Type B pancreatic cell (in vitro differentiated cells): ENCODE results near the gene CEP97. TPM values are rescaled to one million over a fixed set of nuclear protein-coding genes. Genes with fewer than 3 reads are reported as not detected.
"Not testable (repeated sequence)": the region's sequence is repeated elsewhere in the genome, so short reads cannot be mapped to it uniquely, and the experiment has no call there.

Experiments used
- DNase-seq: peaks from one replicate; pipeline ENCODE4 v3.0.0; 2021; ENCODE audit warnings: mixed read lengths; ENCODE audit not compliant: unreplicated experiment; ENCODE audit errors: extremely low spot score
- H3K27ac Mint-ChIP-seq: 2 replicates; pipeline ENCODE4 v1.8.0; 2021; ENCODE audit warnings: mild to moderate bottlenecking, mixed read lengths
- H3K27me3 Mint-ChIP-seq: 2 replicates; pipeline ENCODE4 v1.8.0; 2021; ENCODE audit warnings: mixed read lengths
- H3K36me3 Mint-ChIP-seq: 2 replicates; pipeline ENCODE4 v1.8.0; 2021; ENCODE audit warnings: mixed read lengths
- H3K4me1 Mint-ChIP-seq: one replicate; pipeline ENCODE4 v1.8.0; 2021; ENCODE audit warnings: mixed read lengths; ENCODE audit not compliant: unreplicated experiment
- H3K4me3 Mint-ChIP-seq: 2 replicates; pipeline ENCODE4 v1.8.0; 2021; ENCODE audit warnings: mild to moderate bottlenecking, mixed read lengths
- H3K9me3 Mint-ChIP-seq: 2 replicates; pipeline ENCODE4 v1.8.0; 2021; ENCODE audit warnings: mixed read lengths
- total RNA-seq: library from RNA; stranded (reverse); gene quantifications from 2 replicates; pipeline ENCODE4 v1.2.1, GENCODE V29; 2021; ENCODE audit warnings: low replicate concordance
- TF ChIP-seq, protein P1 (sequence below): fragments of 200-600 bp; sonication (generic); conservative IDR thresholded peaks from 2 replicates; pipeline ENCODE4 v1.5.0; 2021; ENCODE audit warnings: antibody characterized with exemption, mild to moderate bottlenecking

The CEP97 gene
- total RNA-seq, 1 donor from 2014 or later, result 24.2 TPM

DNA sequence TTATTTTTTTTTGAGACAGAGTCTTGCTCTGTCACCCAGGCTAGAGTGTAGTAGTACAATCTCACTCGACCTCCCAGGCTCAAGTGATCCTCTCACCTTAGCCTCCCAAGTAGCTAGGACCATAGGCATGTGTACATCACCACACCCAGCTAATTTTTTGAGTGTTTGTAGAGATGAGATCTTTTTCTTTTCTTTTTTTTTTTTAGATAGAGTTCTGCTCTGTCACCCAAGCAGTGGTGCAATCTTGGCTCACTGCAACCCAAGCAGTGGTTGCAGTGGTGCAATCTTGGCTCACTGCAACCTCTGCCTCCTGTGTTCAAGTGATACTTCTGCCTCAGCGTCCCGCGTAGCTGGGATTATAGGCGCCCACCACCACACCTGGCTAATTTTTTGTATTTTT, 5.2 kb downstream of the CEP97 start:
- DNase-seq, result no peak
- H3K36me3 Mint-ChIP-seq, result peaks cover 34% of the 10 kb centered on the region
- TF ChIP-seq, protein P1, sequence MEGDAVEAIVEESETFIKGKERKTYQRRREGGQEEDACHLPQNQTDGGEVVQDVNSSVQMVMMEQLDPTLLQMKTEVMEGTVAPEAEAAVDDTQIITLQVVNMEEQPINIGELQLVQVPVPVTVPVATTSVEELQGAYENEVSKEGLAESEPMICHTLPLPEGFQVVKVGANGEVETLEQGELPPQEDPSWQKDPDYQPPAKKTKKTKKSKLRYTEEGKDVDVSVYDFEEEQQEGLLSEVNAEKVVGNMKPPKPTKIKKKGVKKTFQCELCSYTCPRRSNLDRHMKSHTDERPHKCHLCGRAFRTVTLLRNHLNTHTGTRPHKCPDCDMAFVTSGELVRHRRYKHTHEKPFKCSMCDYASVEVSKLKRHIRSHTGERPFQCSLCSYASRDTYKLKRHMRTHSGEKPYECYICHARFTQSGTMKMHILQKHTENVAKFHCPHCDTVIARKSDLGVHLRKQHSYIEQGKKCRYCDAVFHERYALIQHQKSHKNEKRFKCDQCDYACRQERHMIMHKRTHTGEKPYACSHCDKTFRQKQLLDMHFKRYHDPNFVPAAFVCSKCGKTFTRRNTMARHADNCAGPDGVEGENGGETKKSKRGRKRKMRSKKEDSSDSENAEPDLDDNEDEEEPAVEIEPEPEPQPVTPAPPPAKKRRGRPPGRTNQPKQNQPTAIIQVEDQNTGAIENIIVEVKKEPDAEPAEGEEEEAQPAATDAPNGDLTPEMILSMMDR, result no peak
- H3K4me1 Mint-ChIP-seq, result no peaks in the 10 kb centered on the region
- H3K27me3 Mint-ChIP-seq, result no peaks in the 10 kb centered on the region
- no peak overlapping the region for H3K27ac Mint-ChIP-seq
- no peak overlapping the region for H3K4me3 Mint-ChIP-seq
- H3K9me3 Mint-ChIP-seq, result peaks cover 6% of the 10 kb centered on the region

- H3K4me1 Mint-ChIP-seq, result no peaks in the 10 kb centered on the region
These were observed 6.4 kb downstream of the CEP97 start for GRCh38 chr3:101730839-101731238.

GRCh38 chr3:101732240-101732641, 7.8 kb downstream of the CEP97 start:
- DNase-seq, result no peak
- TF ChIP-seq, protein P1, result no peak
- Mint-ChIP-seq H3K27ac (no peak overlapping the region), H3K4me1 (no peaks in the 10 kb centered on the region), H3K9me3 (peaks cover 10% of the 10 kb centered on the region), H3K27me3 (no peaks in the 10 kb centered on the region), H3K36me3 (peaks cover 58% of the 10 kb centered on the region), H3K4me3 (no peak overlapping the region)

More at GRCh38 chr3:101730839-101731238, 6.4 kb downstream of the CEP97 start:
- Mint-ChIP-seq H3K27ac (no peak overlapping the region), H3K4me3 (no peak overlapping the region), H3K9me3 (peaks cover 10% of the 10 kb centered on the region), H3K36me3 (peaks cover 44% of the 10 kb centered on the region), H3K27me3 (no peaks in the 10 kb centered on the region)
- DNase-seq, result no peak
- TF ChIP-seq, protein P1, result no peak

DNA sequence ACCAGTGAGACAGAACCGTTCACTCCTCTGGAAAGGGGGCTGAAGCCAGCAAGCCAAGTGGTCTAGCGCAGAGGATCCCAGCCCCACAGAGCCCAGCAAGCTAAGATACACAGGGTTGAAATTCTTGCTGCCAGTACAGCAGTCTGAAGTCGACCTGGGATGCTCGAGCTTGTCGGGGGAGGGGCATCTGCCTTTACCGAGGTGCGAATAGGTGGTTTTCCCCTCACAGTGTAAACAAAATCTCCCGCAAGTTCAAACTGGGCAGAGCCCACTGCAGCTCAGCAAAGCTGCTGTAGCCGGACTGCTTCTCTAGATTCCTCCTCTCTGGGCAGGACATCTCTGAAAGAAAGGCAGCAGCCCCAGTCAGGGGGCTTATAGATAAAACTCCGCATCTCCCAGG, 11.4 kb downstream of the CEP97 start:
- Mint-ChIP-seq H3K27me3 (no peaks in the 10 kb centered on the region), H3K4me1 (no peaks in the 10 kb centered on the region), H3K27ac (no peak overlapping the region), H3K36me3 (peaks cover 73% of the 10 kb centered on the region), H3K9me3 (peaks cover 21% of the 10 kb centered on the region), H3K4me3 (no peak overlapping the region)
- no peak for DNase-seq
- TF ChIP-seq, protein P1, result no peak

- Mint-ChIP-seq H3K36me3 (peaks cover 54% of the 10 kb centered on the region), H3K9me3 (peaks cover 15% of the 10 kb centered on the region)
- not testable (repeated sequence) for H3K4me3 Mint-ChIP-seq, DNase-seq, H3K27me3 Mint-ChIP-seq, H3K27ac Mint-ChIP-seq, H3K4me1 Mint-ChIP-seq
These were observed 17.5 kb downstream of the CEP97 start for GRCh38 chr3:101741914-101742313.

DNA sequence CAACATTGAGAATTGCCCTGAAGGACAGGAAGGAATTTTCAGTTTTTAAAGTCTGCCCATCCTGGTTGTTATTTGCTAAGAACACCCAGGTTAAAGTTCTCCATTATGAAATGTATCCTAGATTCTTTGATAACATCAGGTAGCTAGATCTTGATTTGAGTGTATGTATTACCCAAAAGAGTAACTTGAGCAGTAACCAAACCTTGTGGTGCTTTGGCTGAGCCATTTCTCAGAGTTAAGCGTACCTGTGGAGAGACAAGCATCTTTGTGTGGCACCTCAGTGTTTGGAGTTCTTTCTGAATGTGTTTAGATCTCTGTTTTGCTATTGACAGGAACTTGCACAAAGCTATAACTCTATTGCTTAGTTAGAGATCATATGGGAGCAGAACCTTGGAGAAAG, 20.4 kb downstream of the CEP97 start:
- Mint-ChIP-seq H3K27me3 (no peaks in the 10 kb centered on the region), H3K27ac (no peak overlapping the region), H3K9me3 (peaks cover 4% of the 10 kb centered on the region), H3K36me3 (peaks cover 34% of the 10 kb centered on the region), H3K4me3 (no peak overlapping the region), H3K4me1 (no peaks in the 10 kb centered on the region)
- no peak for DNase-seq
- TF ChIP-seq, protein P1, result no peak

DNA sequence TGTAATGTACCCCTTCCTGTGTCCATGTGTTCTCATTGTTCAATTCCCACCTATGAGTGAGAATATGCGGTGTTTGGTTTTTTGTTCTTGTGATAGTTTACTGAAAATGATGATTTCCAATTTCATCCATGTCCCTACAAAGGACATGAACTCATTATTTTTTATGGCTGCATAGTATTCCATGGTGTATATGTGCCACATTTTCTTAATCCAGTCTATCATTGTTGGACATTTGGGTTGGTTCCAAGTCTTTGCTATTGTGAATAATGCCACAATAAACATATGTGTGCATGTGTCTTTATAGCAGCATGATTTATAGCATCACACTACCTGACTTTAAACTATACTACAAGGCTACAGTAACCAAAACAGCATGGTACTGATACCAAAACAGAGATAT, 21.5 kb downstream of the CEP97 start:
- H3K36me3 Mint-ChIP-seq, result peaks cover 33% of the 10 kb centered on the region
- H3K4me1 Mint-ChIP-seq, H3K27ac Mint-ChIP-seq, DNase-seq, H3K27me3 Mint-ChIP-seq, H3K9me3 Mint-ChIP-seq, H3K4me3 Mint-ChIP-seq: not testable (repeated sequence)

- H3K9me3 Mint-ChIP-seq, H3K4me3 Mint-ChIP-seq, H3K27ac Mint-ChIP-seq, H3K27me3 Mint-ChIP-seq, H3K4me1 Mint-ChIP-seq, DNase-seq: not testable (repeated sequence)
- H3K36me3 Mint-ChIP-seq, result peaks cover 55% of the 10 kb centered on the region
These were observed 29.1 kb downstream of the CEP97 start for GRCh38 chr3:101753386-101754113.
